Measurements from ENCODE around the gene CFAP210. TPM values are rescaled to one million over a fixed set of nuclear protein-coding genes. Genes with fewer than 3 reads are reported as not detected.

The CFAP210 gene
- total RNA-seq, 2 donors from 2014 or later: not detected

DNA sequence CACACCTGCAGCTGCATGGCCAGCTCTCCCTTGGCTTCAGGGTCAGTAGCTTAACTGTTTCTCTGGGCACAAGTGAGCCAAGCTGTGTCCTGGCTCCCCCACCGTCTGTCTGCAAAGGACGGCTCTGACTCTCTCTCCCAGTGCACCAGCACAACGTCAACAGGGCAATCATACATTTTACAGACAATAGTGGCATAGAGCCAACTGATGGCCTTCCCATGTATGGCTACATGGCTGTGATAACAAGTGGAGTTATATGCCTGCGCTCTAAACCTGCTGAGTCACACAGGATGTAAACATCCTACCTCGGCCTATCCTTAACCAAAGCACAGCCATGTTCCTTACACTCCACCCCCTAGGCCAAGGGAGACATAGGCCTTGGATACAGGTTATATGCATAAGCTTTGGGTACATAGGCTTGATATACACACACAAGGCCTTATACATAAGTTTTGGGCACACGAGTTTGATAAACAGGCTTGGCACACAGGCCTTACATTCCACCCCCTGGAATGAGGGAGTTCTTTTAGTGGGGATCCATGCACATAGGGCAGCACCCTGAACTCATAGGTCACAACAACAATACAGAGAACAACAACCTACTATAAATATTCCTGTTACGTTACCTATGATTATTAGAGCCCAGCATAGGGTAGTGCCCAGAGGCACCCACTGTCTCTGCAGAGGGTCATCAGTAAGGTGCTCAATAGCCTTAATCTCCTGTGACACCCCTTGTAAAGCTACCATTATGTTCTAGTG is 17.7 kb upstream of the CFAP210 start:
- no peak overlapping the region for H3K4me3 ChIP-seq
- no peaks in the 10 kb centered on the region for H3K9me3 ChIP-seq
- H3K27ac ChIP-seq: peak overlapping the region; percentile 75
- no peaks in the 10 kb centered on the region for H3K27me3 ChIP-seq
- peak; percentile 55 for DNase-seq
- peak overlapping the region in 1 of 2 donors; percentile 69 for H3K9ac ChIP-seq (ENCODE audit: low read depth in 2 of 2, low read length in 2 of 2)
- H3K36me3 ChIP-seq: no peaks in the 10 kb centered on the region
- no peak for TF ChIP-seq CTCF (IDR thresholded peaks at IDR 0.05)
- H3K4me1 ChIP-seq: peaks cover 23% of the 10 kb centered on the region
- intact Hi-C loops (cut with DNase I): no loop called here

- peak; percentile 45 for DNase-seq
- Histone ChIP-seq H3K27me3 (no peaks in the 10 kb centered on the region), H3K27ac (peak overlapping the region; percentile 30), H3K4me1 (peaks cover 11% of the 10 kb centered on the region), H3K9ac (ENCODE audit: low read depth in 2 of 2, low read length in 2 of 2) (no peak overlapping the region), H3K4me3 (no peak overlapping the region), H3K9me3 (no peaks in the 10 kb centered on the region), H3K36me3 (no peaks in the 10 kb centered on the region)
- intact Hi-C loops (cut with DNase I): no loop called here
- no peak for TF ChIP-seq CTCF (IDR thresholded peaks at IDR 0.05)
These were observed 15.8 kb upstream of the CFAP210 start for GRCh38 chr2:169709981-169710380.

- Histone ChIP-seq H3K27ac (no peak overlapping the region), H3K36me3 (no peaks in the 10 kb centered on the region), H3K27me3 (no peaks in the 10 kb centered on the region), H3K4me1 (peaks cover 9% of the 10 kb centered on the region), H3K9me3 (no peaks in the 10 kb centered on the region), H3K4me3 (no peak overlapping the region), H3K9ac (ENCODE audit: low read depth in 2 of 2, low read length in 2 of 2) (no peak overlapping the region)
- no peak for TF ChIP-seq CTCF (IDR thresholded peaks at IDR 0.05)
- intact Hi-C loops (cut with DNase I): no loop called here
- DNase-seq: no peak
These were observed 15.1 kb upstream of the CFAP210 start for GRCh38 chr2:169709331-169709730.

- Histone ChIP-seq H3K4me1 (peaks cover 9% of the 10 kb centered on the region), H3K27ac (no peak overlapping the region), H3K4me3 (no peak overlapping the region), H3K9ac (ENCODE audit: low read depth in 2 of 2, low read length in 2 of 2) (no peak overlapping the region), H3K9me3 (no peaks in the 10 kb centered on the region), H3K36me3 (no peaks in the 10 kb centered on the region), H3K27me3 (no peaks in the 10 kb centered on the region)
- intact Hi-C loops (cut with DNase I): no loop called here
- no peak for TF ChIP-seq CTCF (IDR thresholded peaks at IDR 0.05)
- DNase-seq: no peak
These were observed 13.4 kb upstream of the CFAP210 start for GRCh38 chr2:169707626-169708025.

DNA sequence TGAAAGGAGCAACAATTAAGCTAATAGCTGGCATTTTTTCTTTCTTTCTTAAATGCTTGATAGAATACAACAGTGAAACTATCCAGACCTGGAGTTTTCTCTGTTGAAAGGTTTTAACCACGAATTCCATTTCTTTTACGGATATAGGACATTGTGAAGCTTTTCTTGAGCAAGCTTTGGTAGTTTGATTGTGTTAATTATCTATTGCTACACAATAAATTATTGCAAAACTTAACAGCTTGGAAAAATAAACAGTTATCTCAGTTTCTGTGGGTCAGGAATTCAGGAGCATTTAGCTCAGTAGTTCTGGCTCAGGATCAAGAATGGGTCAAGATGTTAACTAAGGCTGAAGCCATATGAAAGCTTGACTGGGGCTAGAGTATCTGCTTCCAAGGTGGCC is 11.7 kb upstream of the CFAP210 start:
- Histone ChIP-seq H3K27ac (no peak overlapping the region), H3K4me1 (no peaks in the 10 kb centered on the region), H3K36me3 (no peaks in the 10 kb centered on the region), H3K4me3 (no peak overlapping the region), H3K9ac (ENCODE audit: low read depth in 2 of 2, low read length in 2 of 2) (no peak overlapping the region), H3K9me3 (no peaks in the 10 kb centered on the region), H3K27me3 (no peaks in the 10 kb centered on the region)
- intact Hi-C loops (cut with DNase I): no loop called here
- DNase-seq: no peak
- TF ChIP-seq CTCF (IDR thresholded peaks at IDR 0.05): no peak
